ENCODE results near the gene TNFSF4. TPM values are rescaled to one million over a fixed set of nuclear protein-coding genes. Genes with fewer than 3 reads are reported as not detected.

The TNFSF4 gene
- polyA plus RNA-seq, 1 of the 3 experiments (the other 2 are of a cell fraction): 25.9 TPM

DNA sequence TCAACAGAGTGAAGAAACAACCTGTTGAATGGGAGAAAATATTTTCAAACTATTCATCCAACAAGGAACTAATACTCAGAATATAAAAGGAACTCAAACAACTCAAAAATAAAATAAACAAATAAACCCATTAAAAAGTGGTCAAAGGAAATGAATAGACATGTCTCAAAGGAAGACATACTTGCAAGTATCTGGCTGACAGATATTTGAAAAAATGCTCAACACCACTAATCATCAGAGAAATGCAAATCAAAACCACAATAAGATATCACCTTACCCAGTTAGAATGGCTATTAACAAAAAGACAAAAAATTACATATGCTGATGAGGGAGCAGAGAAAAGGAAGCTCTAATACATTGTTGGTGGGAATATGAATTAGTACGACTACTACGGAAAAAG, 38.2 kb downstream of the TNFSF4 start:
- no peak overlapping the region for H3K4me2 ChIP-seq
- H3K36me3 ChIP-seq (replicated peaks in 1 of 2; ENCODE audit: control insufficient read depth in 1 of 2, insufficient read depth in 2 of 2, low read length in 1 of 2): no peaks in the 10 kb centered on the region
- H4K20me1 ChIP-seq (ENCODE audit: insufficient read depth): no peaks in the 10 kb centered on the region
- DNase-seq: no peak
- ChIA-PET CTCF (no interaction called here), POLR2A (no interaction called here)
- no peak for TF ChIP-seq GATA2 (CRISPR knock-in tag; IDR thresholded peaks at IDR 0.05)
- TF ChIP-seq ELF1 (IDR thresholded peaks at IDR 0.05): no peak
- no peak for TF ChIP-seq ZBTB33 (IDR thresholded peaks at IDR 0.05; ENCODE audit: borderline replicate concordance, low read depth)
- TF ChIP-seq RCOR1 (IDR thresholded peaks at IDR 0.05; ENCODE audit: low read length): no peak
- no peak for TF ChIP-seq MXI1 (IDR thresholded peaks at IDR 0.05; ENCODE audit: low read depth, low read length)
- no peak for TF ChIP-seq RAD21 (IDR thresholded peaks at IDR 0.05; ENCODE audit: low read length)
- TF ChIP-seq NRF1 (IDR thresholded peaks at IDR 0.05; ENCODE audit: low read depth, low read length): no peak
- no peak for TF ChIP-seq RFX5 (IDR thresholded peaks at IDR 0.05; ENCODE audit: low read length)
- TF ChIP-seq JUND (IDR thresholded peaks at IDR 0.05): no peak
- no peak for TF ChIP-seq MAX (IDR thresholded peaks at IDR 0.05; ENCODE audit: low read depth)
- TF ChIP-seq TAF1 (IDR thresholded peaks at IDR 0.05; ENCODE audit: borderline replicate concordance, low read depth, low read length): no peak
- no peak for TF ChIP-seq SIN3A (IDR thresholded peaks at IDR 0.05; ENCODE audit: borderline replicate concordance, low read depth, low read length)
- TF ChIP-seq GABPA (IDR thresholded peaks at IDR 0.05; ENCODE audit: low read depth): no peak
- no peak for TF ChIP-seq YY1 (IDR thresholded peaks at IDR 0.05; ENCODE audit: low read depth)
- TF ChIP-seq NFIC (IDR thresholded peaks at IDR 0.05; ENCODE audit: borderline replicate concordance): no peak
- TF ChIP-seq, protein P1, sequence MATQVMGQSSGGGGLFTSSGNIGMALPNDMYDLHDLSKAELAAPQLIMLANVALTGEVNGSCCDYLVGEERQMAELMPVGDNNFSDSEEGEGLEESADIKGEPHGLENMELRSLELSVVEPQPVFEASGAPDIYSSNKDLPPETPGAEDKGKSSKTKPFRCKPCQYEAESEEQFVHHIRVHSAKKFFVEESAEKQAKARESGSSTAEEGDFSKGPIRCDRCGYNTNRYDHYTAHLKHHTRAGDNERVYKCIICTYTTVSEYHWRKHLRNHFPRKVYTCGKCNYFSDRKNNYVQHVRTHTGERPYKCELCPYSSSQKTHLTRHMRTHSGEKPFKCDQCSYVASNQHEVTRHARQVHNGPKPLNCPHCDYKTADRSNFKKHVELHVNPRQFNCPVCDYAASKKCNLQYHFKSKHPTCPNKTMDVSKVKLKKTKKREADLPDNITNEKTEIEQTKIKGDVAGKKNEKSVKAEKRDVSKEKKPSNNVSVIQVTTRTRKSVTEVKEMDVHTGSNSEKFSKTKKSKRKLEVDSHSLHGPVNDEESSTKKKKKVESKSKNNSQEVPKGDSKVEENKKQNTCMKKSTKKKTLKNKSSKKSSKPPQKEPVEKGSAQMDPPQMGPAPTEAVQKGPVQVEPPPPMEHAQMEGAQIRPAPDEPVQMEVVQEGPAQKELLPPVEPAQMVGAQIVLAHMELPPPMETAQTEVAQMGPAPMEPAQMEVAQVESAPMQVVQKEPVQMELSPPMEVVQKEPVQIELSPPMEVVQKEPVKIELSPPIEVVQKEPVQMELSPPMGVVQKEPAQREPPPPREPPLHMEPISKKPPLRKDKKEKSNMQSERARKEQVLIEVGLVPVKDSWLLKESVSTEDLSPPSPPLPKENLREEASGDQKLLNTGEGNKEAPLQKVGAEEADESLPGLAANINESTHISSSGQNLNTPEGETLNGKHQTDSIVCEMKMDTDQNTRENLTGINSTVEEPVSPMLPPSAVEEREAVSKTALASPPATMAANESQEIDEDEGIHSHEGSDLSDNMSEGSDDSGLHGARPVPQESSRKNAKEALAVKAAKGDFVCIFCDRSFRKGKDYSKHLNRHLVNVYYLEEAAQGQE (IDR thresholded peaks at IDR 0.05; ENCODE audit: low read depth, low read length): no peak
- TF ChIP-seq TCF12 (IDR thresholded peaks at IDR 0.05): no peak
- no peak for TF ChIP-seq IRF3 (IDR thresholded peaks at IDR 0.05; ENCODE audit: low read depth, low read length)
- no peaks in the 10 kb centered on the region; the same call in 1 of the 2 replicates for H3K9me2 ChIP-seq
- no peak overlapping the region for H3K27ac ChIP-seq (ENCODE audit: low read depth in 2 of 2, low read length in 1 of 2)
- peaks cover 5% of the 10 kb centered on the region; the same call in 1 of the 2 replicates for H3K9me3 ChIP-seq
- WGBS (ENCODE audit: low lambda C conversion rate): 67% methylated on average over 2 of the region's 2 CpGs
- H3K9ac ChIP-seq: no peak overlapping the region
- H3F3A ChIP-seq (replicated peaks; ENCODE audit: insufficient read depth): no peaks in the 10 kb centered on the region
- H3K79me2 ChIP-seq (ENCODE audit: insufficient read depth): no peaks in the 10 kb centered on the region
- no peaks in the 10 kb centered on the region for H3K4me1 ChIP-seq (ENCODE audit: control insufficient read depth in 1 of 2, insufficient read depth in 2 of 2, low read depth in 1 of 2, low read length in 1 of 2)
- H3K4me3 ChIP-seq (ENCODE audit: low read depth in 2 of 2, low read length in 1 of 2): no peak overlapping the region
- no peak overlapping the region for H2AFZ ChIP-seq (ENCODE audit: low read depth)
- no peaks in the 10 kb centered on the region for H3K27me3 ChIP-seq (ENCODE audit: insufficient read depth)

Measured in SK-N-SH (cell line).